ENCODE data around the gene C5orf47. TPM values are rescaled to one million over a fixed set of nuclear protein-coding genes. Genes with fewer than 3 reads are reported as not detected.

C5orf47 gene
- total RNA-seq, 1 experiment from 2014 or later: not detected

DNA sequence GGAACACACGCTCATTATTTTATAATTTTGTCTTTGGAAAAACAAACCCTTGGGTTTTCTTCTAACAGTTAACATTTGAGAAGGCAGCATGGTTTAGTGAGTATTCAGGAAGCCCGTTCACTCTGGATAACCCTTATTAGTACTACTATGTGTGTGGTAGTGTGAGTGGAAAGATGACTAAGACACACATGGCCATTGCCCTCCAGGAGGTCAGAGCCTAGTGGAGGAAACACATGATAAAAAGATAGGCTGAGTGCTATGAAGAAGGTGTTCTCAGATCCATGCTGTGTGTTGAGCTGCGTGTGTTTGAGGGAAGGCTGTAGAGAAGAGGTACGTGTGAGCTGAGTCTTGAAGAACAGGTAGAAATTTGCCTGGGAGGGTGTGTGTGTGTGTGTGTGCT, 8.4 kb downstream of the C5orf47 start:
- no peak for DNase-seq
- H3K27ac Mint-ChIP-seq (ENCODE audit: unreplicated experiment): no peak overlapping the region
- H3K9me3 Mint-ChIP-seq (ENCODE audit: low read depth, unreplicated experiment): no peaks in the 10 kb centered on the region
- intact Hi-C loops (cut with micrococcal nuclease; ENCODE audit: unreplicated experiment): no loop called here
- peaks cover 65% of the 10 kb centered on the region for H3K27me3 Mint-ChIP-seq (ENCODE audit: unreplicated experiment)
- CTCF ChIA-PET: no interaction called here
- TF ChIP-seq, protein P1, sequence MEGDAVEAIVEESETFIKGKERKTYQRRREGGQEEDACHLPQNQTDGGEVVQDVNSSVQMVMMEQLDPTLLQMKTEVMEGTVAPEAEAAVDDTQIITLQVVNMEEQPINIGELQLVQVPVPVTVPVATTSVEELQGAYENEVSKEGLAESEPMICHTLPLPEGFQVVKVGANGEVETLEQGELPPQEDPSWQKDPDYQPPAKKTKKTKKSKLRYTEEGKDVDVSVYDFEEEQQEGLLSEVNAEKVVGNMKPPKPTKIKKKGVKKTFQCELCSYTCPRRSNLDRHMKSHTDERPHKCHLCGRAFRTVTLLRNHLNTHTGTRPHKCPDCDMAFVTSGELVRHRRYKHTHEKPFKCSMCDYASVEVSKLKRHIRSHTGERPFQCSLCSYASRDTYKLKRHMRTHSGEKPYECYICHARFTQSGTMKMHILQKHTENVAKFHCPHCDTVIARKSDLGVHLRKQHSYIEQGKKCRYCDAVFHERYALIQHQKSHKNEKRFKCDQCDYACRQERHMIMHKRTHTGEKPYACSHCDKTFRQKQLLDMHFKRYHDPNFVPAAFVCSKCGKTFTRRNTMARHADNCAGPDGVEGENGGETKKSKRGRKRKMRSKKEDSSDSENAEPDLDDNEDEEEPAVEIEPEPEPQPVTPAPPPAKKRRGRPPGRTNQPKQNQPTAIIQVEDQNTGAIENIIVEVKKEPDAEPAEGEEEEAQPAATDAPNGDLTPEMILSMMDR (IDR thresholded peaks at IDR 0.05; ENCODE audit: unreplicated experiment): no peak
- H3K4me1 Mint-ChIP-seq (ENCODE audit: low read depth, unreplicated experiment): no peaks in the 10 kb centered on the region
- no TSS peak for BruUV-seq (replicated peaks)
- no peaks in the 10 kb centered on the region for H3K36me3 Mint-ChIP-seq (ENCODE audit: insufficient read depth, unreplicated experiment)
- H3K4me3 Mint-ChIP-seq (ENCODE audit: low read depth, unreplicated experiment): no peak overlapping the region

DNA sequence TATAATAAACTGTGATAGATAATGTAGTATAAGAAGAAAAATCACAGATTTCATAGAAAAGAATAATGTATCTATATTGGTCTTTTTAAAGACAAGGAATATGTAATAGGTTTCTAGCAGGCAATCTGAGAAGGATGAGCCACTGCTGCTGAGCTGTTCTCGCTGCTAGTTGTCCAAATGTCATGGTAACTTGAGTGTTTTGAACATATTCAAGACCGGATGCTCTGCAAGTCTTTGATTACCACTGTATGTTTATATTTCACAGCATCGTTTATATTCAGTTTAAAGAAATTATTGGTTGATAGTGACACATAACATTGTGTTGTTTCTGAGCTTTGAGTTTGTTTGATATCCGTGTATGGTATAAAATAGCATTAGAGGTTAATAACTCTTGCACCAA, 9.6 kb downstream of the C5orf47 start:
- Mint-ChIP-seq H3K27me3 (ENCODE audit: unreplicated experiment) (peaks cover 73% of the 10 kb centered on the region), H3K9me3 (ENCODE audit: low read depth, unreplicated experiment) (no peaks in the 10 kb centered on the region), H3K4me3 (ENCODE audit: low read depth, unreplicated experiment) (no peak overlapping the region), H3K4me1 (ENCODE audit: low read depth, unreplicated experiment) (no peaks in the 10 kb centered on the region), H3K36me3 (ENCODE audit: insufficient read depth, unreplicated experiment) (no peaks in the 10 kb centered on the region), H3K27ac (ENCODE audit: unreplicated experiment) (no peak overlapping the region)
- intact Hi-C loops (cut with micrococcal nuclease; ENCODE audit: unreplicated experiment): no loop called here
- no TSS peak for BruUV-seq (replicated peaks)
- no peak for DNase-seq
- CTCF ChIA-PET: no interaction called here
- TF ChIP-seq, protein P1 (IDR thresholded peaks at IDR 0.05; ENCODE audit: unreplicated experiment): no peak

DNA sequence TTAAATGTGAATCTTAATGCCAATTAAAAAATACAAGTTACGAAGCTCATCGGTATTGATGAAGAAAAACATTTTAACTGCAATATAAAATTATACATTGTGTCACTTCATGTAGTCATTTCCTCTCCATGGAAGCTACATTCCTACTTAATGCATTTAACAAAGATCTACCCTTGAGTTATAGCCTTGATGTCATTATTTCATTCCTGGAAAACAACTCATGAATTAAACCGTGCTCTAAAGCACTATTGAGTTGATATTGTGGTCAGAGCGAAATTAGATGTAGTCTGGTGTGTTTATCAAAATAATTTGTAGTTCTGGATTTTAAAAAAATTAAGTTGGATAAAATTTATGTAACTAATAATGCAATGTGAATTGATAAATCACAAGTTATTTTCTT, 11.1 kb downstream of the C5orf47 start:
- no peaks in the 10 kb centered on the region for H3K36me3 Mint-ChIP-seq (ENCODE audit: insufficient read depth, unreplicated experiment)
- peaks cover 64% of the 10 kb centered on the region for H3K27me3 Mint-ChIP-seq (ENCODE audit: unreplicated experiment)
- H3K9me3 Mint-ChIP-seq (ENCODE audit: low read depth, unreplicated experiment): no peaks in the 10 kb centered on the region
- no peak overlapping the region for H3K27ac Mint-ChIP-seq (ENCODE audit: unreplicated experiment)
- H3K4me3 Mint-ChIP-seq (ENCODE audit: low read depth, unreplicated experiment): no peak overlapping the region
- BruUV-seq (replicated peaks): no TSS peak
- DNase-seq: no peak
- CTCF ChIA-PET: no interaction called here
- H3K4me1 Mint-ChIP-seq (ENCODE audit: low read depth, unreplicated experiment): no peaks in the 10 kb centered on the region
- TF ChIP-seq, protein P1 (IDR thresholded peaks at IDR 0.05; ENCODE audit: unreplicated experiment): no peak
- intact Hi-C loops (cut with micrococcal nuclease; ENCODE audit: unreplicated experiment): no loop called here

DNA sequence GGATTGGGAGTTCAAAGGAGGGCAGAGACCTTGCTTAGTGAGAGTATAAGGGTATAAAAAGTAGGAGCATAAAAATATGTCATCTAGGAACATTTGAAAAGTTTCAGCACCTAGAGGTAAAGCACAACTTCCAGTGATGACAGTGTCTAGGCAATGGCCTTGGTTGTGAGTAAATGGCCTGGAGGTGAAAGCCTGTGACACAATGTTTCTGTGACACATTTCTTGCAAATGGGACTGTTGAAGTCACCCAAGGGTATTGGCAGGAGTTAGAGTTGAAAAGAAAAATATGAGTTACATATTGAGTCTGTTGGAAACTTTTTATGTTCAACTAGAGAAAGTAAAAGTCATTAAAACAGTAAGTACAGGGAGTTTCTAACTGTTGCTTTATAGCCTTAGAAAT, 14.8 kb downstream of the C5orf47 start:
- BruUV-seq (replicated peaks): no TSS peak
- CTCF ChIA-PET: no interaction called here
- H3K27me3 Mint-ChIP-seq (ENCODE audit: unreplicated experiment): peaks cover 61% of the 10 kb centered on the region
- DNase-seq: no peak
- H3K4me1 Mint-ChIP-seq (ENCODE audit: low read depth, unreplicated experiment): no peaks in the 10 kb centered on the region
- no peak overlapping the region for H3K4me3 Mint-ChIP-seq (ENCODE audit: low read depth, unreplicated experiment)
- TF ChIP-seq, protein P1 (IDR thresholded peaks at IDR 0.05; ENCODE audit: unreplicated experiment): no peak
- intact Hi-C loops (cut with micrococcal nuclease; ENCODE audit: unreplicated experiment): no loop called here
- H3K36me3 Mint-ChIP-seq (ENCODE audit: insufficient read depth, unreplicated experiment): no peaks in the 10 kb centered on the region
- no peaks in the 10 kb centered on the region for H3K9me3 Mint-ChIP-seq (ENCODE audit: low read depth, unreplicated experiment)
- no peak overlapping the region for H3K27ac Mint-ChIP-seq (ENCODE audit: unreplicated experiment)
